GM13976 (cell line): ENCODE measurements around the gene ACBD3.

Experiments
- DNase-seq: peaks from one replicate; pipeline ENCODE4 v3.0.0; 2012; ENCODE audit warnings: low spot score
- in situ Hi-C: fragments of 300-500 bp; cut with MboI; formaldehyde crosslinking; loops from one replicate; pipeline ENCODE4 v1.12.0; 2022; ENCODE audit warnings: low sequenced_read_pairs, mixed read lengths, inconsistent platforms; ENCODE audit not compliant: unreplicated experiment
- TF ChIP-seq, protein P1 (sequence below): IDR thresholded peaks from 2 replicates; pipeline ENCODE4 v1.5.1; 2012; ENCODE audit warnings: borderline replicate concordance, mild to moderate bottlenecking; ENCODE audit not compliant: insufficient read depth; ENCODE audit errors: extremely low read depth, missing control alignments, control extremely low read depth

The ACBD3 gene

DNA sequence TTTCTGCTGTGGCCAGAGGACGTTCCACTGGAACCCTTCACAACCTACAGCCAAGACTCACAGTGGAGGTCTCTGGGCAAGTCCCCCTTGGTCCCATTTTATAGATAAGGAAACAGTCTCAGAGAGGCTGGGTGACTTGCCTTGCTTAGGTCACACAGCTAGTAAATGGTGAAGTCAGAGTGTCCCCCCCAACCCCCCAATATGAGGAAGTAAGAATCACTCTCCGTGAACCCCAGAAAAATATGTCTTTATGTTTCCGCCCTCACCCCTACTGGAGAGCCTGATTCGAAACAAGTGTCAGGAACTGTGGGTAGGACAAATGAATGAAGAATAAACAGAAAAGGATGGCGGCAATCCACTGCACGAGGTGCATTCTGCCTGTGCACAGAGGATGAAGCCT is 67.4 kb downstream of the ACBD3 start:
- DNase-seq = no peak
- in situ Hi-C loops = no loop called here
- TF ChIP-seq, protein P1, sequence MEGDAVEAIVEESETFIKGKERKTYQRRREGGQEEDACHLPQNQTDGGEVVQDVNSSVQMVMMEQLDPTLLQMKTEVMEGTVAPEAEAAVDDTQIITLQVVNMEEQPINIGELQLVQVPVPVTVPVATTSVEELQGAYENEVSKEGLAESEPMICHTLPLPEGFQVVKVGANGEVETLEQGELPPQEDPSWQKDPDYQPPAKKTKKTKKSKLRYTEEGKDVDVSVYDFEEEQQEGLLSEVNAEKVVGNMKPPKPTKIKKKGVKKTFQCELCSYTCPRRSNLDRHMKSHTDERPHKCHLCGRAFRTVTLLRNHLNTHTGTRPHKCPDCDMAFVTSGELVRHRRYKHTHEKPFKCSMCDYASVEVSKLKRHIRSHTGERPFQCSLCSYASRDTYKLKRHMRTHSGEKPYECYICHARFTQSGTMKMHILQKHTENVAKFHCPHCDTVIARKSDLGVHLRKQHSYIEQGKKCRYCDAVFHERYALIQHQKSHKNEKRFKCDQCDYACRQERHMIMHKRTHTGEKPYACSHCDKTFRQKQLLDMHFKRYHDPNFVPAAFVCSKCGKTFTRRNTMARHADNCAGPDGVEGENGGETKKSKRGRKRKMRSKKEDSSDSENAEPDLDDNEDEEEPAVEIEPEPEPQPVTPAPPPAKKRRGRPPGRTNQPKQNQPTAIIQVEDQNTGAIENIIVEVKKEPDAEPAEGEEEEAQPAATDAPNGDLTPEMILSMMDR = no peak

DNA sequence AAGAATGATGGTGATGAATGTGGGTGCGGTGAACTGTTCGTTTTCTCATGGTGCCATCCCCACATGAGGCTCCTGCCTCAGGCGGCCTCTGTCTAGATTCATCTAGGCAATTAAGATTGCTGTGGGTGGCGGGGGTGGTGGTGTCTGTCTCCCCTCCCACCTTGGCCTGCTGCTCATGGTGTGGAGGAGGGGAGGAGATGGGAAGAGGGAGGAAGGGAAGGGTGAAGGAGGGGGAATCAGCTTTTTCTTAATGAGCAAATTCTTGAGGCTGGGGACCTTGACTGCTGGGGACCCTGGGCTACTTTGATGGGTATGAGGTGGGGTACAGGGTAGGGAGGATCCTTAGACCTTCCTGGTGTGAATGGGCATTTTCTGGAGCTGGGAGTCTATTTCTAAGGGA is 68.2 kb downstream of the ACBD3 start:
- DNase-seq = no peak
- TF ChIP-seq, protein P1 = no peak
- in situ Hi-C loops = no loop called here

DNA sequence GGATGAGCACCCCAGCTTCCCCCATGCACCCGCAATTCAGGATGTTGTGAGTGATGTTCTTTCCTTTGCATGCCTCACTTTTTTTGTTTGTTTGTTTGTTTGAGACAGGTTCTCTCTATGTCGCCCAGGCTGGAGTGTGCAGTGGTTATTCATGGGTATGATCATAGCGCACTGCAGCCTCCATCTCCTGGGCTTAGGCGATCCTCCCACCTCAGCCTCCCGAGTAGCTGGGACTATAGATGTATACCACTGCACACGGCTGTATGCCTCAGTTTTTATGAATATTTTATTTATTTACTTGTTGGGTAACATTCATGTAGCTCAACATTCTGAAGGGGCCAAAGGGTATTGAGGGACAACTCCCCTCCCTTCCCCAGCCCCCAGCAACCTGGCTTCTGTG is 69.2 kb downstream of the ACBD3 start:
- in situ Hi-C loops = no loop called here
- TF ChIP-seq, protein P1 = no peak
- DNase-seq = no peak

DNA sequence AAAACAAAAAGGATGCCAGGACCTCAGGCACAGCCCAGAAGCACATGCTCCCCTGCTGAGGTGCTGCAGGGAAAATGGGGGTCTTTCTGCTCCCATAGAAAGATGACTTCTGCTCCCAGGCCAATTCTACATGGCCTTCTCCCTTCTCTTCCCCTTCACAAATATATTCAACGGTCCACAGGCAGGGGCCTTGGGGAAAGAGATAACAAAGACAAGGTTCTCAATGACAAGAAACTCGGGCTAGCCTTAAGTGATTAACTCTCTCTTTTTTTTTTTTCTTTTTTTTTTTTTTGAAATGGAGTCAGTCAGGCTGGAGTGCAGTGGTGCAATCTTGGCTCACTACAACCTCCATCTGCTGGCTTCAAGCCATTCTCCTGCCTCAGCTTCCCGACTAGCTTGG is 69.9 kb downstream of the ACBD3 start:
- TF ChIP-seq, protein P1 = no peak
- DNase-seq = no peak
- in situ Hi-C loops = no loop called here

DNA sequence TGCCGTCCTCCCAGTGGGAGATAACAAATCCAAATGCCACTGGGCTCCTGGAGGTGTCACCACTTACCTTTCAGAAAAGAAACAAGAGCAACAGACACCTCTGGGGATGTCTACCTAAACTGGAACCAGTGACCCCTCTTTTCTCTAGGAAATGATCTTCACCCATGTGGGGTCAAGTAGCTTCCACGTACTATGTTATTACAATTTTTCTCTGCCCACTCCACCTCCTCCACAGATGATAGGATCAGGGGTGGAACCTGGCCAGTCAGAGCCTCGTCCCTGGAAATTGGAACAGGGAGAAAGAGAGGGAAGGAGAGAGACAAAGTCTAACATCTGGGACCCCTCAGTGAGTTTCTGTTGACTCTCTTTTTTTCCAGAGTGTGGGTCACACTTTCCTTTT is 73.9 kb downstream of the ACBD3 start:
- no peak for DNase-seq
- in situ Hi-C loops = no loop called here
- TF ChIP-seq, protein P1 = no peak

DNA sequence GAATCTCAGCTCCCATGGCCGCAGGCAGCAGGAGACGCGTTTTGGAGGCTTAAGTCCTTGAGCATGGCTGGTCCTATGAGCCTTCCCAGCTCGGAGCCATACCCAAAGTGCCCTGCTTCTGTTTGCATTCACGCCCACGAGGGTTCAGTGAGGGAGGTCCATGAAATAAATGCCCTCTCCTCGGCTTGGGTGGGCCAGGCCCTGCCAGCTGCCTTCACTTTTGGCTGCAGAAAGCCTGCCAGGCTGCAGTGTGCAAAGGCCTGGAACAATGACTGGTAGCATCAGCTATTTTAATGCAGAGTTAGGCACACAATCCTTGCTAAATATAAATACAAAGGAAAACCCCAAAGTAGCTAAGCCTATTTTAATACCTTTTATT is 74.7 kb downstream of the ACBD3 start:
- in situ Hi-C loops = no loop called here
- no peak for DNase-seq
- TF ChIP-seq, protein P1 = no peak
